Nephron progenitor cell (in vitro differentiated cells): ENCODE results near the gene VENTX.
A peak's percentile ranks its signal among the peaks of the same experiment; 100 is the strongest.

Experiments
- DNase-seq: peaks from one replicate; pipeline ENCODE4 v3.0.0; 2021
- H3K27ac Mint-ChIP-seq: 2 replicates; pipeline ENCODE4 v1.8.0; 2021; ENCODE audit warnings: mild to moderate bottlenecking, moderate library complexity, mixed read lengths
- H3K27me3 Mint-ChIP-seq: 2 replicates; pipeline ENCODE4 v1.8.0; 2021; ENCODE audit warnings: mild to moderate bottlenecking, low read depth, mixed read lengths; ENCODE audit not compliant: poor library complexity
- H3K36me3 Mint-ChIP-seq: 2 replicates; pipeline ENCODE4 v1.8.0; 2021; ENCODE audit warnings: low read depth, mixed read lengths
- H3K4me1 Mint-ChIP-seq: 2 replicates; pipeline ENCODE4 v1.8.0; 2021; ENCODE audit warnings: mixed read lengths
- H3K4me3 Mint-ChIP-seq: 2 replicates; pipeline ENCODE4 v1.8.0; 2021; ENCODE audit warnings: mild to moderate bottlenecking, moderate library complexity, mixed read lengths
- H3K9me3 Mint-ChIP-seq: 2 replicates; pipeline ENCODE4 v1.8.0; 2021; ENCODE audit warnings: mild to moderate bottlenecking, moderate library complexity, mixed read lengths
- TF ChIP-seq, protein P1 (sequence below): fragments of 200-600 bp; sonication (generic); IDR thresholded peaks from 2 replicates; pipeline ENCODE4 v1.5.0; 2021; ENCODE audit warnings: antibody characterized with exemption

VENTX gene

DNA sequence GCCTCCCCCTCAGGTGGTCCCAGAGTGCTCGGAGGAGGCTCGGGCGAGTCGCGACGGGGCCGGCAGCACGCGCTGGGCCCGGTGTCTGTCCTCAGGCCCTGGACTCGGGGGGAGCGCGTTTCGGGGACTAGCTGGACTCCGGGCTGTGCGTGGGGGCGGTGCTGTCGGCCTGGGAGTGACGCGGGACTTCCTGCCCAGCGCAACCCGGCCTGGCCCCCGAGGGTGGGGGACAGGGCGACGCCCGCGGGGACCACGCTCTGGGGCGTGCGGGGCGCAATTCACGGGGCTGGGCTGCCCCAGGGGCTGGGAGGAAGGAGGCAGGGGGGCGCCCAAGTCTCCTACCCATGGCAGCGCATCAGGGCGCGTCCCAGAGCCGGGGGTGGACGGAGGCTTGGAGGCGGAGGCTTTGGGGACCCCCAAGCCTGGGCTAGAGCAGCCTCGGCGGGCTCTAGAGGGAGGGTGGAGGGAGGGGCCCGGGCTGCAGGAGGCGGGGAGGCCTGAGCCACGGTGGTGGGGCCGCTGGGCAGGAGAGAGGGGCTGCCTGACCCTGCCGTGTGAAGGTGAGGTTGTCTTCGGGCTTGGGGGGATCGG, 2.3 kb upstream of the VENTX start:
- no peak overlapping the region for H3K27ac Mint-ChIP-seq
- TF ChIP-seq, protein P1, sequence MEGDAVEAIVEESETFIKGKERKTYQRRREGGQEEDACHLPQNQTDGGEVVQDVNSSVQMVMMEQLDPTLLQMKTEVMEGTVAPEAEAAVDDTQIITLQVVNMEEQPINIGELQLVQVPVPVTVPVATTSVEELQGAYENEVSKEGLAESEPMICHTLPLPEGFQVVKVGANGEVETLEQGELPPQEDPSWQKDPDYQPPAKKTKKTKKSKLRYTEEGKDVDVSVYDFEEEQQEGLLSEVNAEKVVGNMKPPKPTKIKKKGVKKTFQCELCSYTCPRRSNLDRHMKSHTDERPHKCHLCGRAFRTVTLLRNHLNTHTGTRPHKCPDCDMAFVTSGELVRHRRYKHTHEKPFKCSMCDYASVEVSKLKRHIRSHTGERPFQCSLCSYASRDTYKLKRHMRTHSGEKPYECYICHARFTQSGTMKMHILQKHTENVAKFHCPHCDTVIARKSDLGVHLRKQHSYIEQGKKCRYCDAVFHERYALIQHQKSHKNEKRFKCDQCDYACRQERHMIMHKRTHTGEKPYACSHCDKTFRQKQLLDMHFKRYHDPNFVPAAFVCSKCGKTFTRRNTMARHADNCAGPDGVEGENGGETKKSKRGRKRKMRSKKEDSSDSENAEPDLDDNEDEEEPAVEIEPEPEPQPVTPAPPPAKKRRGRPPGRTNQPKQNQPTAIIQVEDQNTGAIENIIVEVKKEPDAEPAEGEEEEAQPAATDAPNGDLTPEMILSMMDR: no peak
- peak overlapping the region; percentile 59 for H3K4me3 Mint-ChIP-seq
- peaks cover 86% of the 10 kb centered on the region for H3K27me3 Mint-ChIP-seq
- H3K9me3 Mint-ChIP-seq: peaks cover 4% of the 10 kb centered on the region
- no peaks in the 10 kb centered on the region for H3K36me3 Mint-ChIP-seq
- peaks cover 25% of the 10 kb centered on the region for H3K4me1 Mint-ChIP-seq
- no peak for DNase-seq

DNA sequence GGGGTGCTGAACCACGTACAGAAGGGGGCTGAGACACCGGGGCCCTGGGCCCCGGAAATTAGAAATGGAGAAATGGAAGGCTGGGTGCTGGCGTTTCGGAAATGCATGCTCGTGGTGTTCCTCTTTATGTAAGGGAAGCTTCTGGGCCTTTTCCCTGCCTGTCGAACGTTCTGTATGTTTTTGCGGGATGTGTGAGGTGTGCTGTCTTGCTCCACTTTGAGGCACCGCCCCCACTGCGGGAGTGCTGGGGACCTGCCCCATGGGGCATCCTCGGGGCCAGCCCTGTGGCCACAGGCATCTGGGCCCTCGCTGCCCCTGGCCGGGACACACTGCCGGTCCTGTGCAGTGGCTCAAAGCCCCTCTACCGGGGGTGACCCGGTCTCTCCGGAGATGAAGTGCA, 1.7 kb upstream of the VENTX start:
- H3K36me3 Mint-ChIP-seq: no peaks in the 10 kb centered on the region
- peaks cover 4% of the 10 kb centered on the region for H3K9me3 Mint-ChIP-seq
- H3K4me1 Mint-ChIP-seq: peaks cover 29% of the 10 kb centered on the region
- H3K27ac Mint-ChIP-seq: no peak overlapping the region
- H3K4me3 Mint-ChIP-seq: peak overlapping the region; percentile 59
- DNase-seq: no peak
- TF ChIP-seq, protein P1: no peak
- peaks cover 83% of the 10 kb centered on the region for H3K27me3 Mint-ChIP-seq

DNA sequence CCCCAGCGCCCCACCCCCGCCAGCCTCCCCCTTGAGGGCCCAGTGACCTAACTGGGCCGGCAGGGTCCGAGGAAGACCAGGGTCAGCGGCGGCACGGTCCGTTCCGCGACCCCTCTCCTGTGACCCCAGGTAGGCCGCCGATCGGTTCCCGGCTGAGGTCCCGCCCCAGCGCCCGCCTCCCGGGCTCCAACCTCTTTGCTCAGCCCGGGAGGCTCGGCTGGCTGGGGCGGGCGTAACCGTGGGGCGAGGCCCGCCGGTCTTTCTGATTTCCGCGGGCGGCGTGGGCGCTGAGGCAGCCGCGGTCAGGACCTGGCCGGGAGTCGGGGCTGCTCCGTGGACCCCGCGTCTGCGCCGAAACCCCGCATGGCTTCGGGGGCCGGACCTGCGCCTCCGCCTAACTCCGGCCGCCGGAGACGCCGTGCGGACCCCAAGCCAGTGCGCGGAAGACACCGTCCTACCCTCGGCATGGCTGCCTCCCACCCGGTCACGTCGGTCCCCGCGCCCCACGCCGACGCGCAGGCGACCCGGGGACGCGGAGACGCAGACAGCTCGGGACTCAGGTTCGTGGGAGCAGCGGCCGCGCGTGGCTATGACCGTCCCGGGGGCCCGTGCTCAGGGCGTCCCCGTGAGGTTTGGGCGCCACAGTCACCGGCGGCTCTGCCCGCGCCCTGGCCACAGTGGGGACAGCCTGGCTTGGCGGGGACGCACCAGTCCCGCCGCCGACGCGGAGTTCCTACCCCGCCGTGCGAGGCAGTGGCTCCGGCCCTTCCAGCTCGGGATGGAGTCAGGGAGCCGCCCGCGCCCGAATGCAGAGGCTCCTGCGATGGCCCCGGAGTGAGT, 1.0 kb upstream of the VENTX start:
- peaks cover 26% of the 10 kb centered on the region for H3K4me1 Mint-ChIP-seq
- DNase-seq: peak; percentile 49
- H3K4me3 Mint-ChIP-seq: no peak overlapping the region
- no peaks in the 10 kb centered on the region for H3K36me3 Mint-ChIP-seq
- H3K27me3 Mint-ChIP-seq: peaks cover 76% of the 10 kb centered on the region
- peaks cover 4% of the 10 kb centered on the region for H3K9me3 Mint-ChIP-seq
- TF ChIP-seq, protein P1: no peak
- H3K27ac Mint-ChIP-seq: no peak overlapping the region

DNA sequence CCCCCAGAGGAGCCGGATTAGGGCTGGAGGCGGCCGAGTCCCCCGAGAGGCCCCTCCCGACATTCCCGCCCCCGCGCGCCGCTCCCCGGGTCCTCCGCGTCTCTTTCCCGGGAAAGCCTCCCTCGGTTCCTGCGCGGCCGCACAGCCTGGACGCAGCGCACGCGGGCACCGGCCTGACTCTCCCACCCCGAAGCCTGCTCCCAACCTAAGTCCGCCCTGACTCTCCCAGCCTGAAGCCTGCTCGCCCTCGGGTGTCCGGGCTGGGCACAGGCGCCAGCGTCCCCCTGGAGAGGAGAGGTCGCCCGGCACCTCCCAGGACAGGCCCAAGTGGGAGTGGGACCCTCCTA, 441 bp upstream of the VENTX start:
- peaks cover 70% of the 10 kb centered on the region for H3K27me3 Mint-ChIP-seq
- H3K27ac Mint-ChIP-seq: no peak overlapping the region
- H3K4me1 Mint-ChIP-seq: peaks cover 22% of the 10 kb centered on the region
- peaks cover 4% of the 10 kb centered on the region for H3K9me3 Mint-ChIP-seq
- TF ChIP-seq, protein P1: no peak
- peak; percentile 46 for DNase-seq
- H3K36me3 Mint-ChIP-seq: no peaks in the 10 kb centered on the region
- H3K4me3 Mint-ChIP-seq: peak overlapping the region; percentile 50

DNA sequence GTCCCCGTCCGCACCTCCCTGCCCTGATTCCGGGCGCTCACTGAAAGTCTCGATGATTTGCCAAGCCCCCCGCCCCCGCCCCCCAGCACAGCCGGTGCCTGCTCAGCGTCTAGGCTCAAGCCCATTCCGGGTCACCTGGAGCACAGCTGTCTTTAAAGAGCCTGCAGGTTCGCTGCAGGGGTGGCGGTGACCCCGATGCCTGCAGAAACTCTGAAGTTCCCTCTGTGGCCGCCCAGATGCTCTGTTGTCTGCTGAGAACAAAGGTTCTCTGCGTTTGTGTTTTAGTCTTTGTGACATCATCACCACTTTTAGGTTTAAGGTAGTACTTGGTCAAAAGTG, 780 bp downstream of the VENTX start:
- Mint-ChIP-seq H3K36me3 (no peaks in the 10 kb centered on the region), H3K27me3 (peaks cover 58% of the 10 kb centered on the region), H3K9me3 (peaks cover under 1% of the 10 kb centered on the region), H3K4me1 (peaks cover 24% of the 10 kb centered on the region), H3K4me3 (peak overlapping the region; percentile 62), H3K27ac (no peak overlapping the region)
- DNase-seq: no peak
- TF ChIP-seq, protein P1: no peak

DNA sequence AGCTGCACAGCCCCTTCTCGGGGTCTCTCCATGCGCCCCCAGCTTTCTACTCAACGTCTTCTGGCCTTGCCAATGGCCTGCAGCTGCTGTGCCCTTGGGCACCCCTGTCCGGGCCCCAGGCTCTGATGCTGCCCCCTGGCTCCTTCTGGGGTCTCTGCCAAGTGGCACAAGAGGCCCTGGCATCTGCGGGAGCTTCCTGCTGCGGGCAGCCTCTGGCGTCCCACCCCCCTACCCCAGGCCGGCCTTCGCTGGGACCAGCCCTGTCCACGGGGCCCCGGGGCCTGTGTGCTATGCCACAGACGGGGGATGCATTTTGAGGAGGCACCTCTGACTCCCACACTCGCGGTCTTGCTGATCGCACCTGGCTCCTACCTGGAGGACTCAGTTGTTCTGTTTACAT, 2.3 kb downstream of the VENTX start:
- TF ChIP-seq, protein P1: no peak
- Mint-ChIP-seq H3K4me1 (peaks cover 24% of the 10 kb centered on the region), H3K36me3 (no peaks in the 10 kb centered on the region)

More for the DNA sequence above, 2.3 kb downstream of the VENTX start:
- Mint-ChIP-seq H3K4me3 (no peak overlapping the region), H3K27me3 (peaks cover 43% of the 10 kb centered on the region), H3K9me3 (no peaks in the 10 kb centered on the region), H3K27ac (no peak overlapping the region)
- no peak for DNase-seq
